IMR-90 (cell line): Measurements from ENCODE around the gene DCUN1D2. TPM values are rescaled to one million over a fixed set of nuclear protein-coding genes. Genes with fewer than 3 reads are reported as not detected.

Experiments used
- ATAC-seq: fragments of 200-7000 bp; cut with Tn5 transposase; 2 replicates; pipeline ENCODE4 v1.9.1; 2020; ENCODE audit warnings: low read depth, mild to moderate bottlenecking, moderate library complexity
- BruUV-seq: library from RNA; stranded (reverse); fragments of 400-500 nt; replicated peaks from 2 replicates; lab custom pipeline; 2021; lab: Mats Ljungman, UMichigan
- CTCF ChIA-PET: fragments of 300-600 bp; formaldehyde crosslinking; extraction: SDS; loops from one replicate; lab custom pipeline; 2021; ENCODE audit warnings: antibody characterized with exemption; lab: Yijun Ruan, JAX
- POLR2A ChIA-PET: fragments of 300-600 bp; sonication (Branson Sonifier 250); formaldehyde crosslinking; loops from one replicate; lab custom pipeline; 2022; ENCODE audit warnings: antibody characterized with exemption; ENCODE audit not compliant: unreplicated experiment; lab: Charles Lee
- DNase-seq: peaks from one replicate; pipeline ENCODE4 v3.0.0; 2013
- H2AFZ ChIP-seq: replicated peaks from 2 replicates; pipeline ENCODE3; 2013; ENCODE audit warnings: low read length, mild to moderate bottlenecking; ENCODE audit not compliant: poor library complexity
- H2AK5ac ChIP-seq: 2 replicates; pipeline ENCODE4 v1.6.1; 2013; ENCODE audit warnings: low read depth, low read length, inconsistent platforms
- H2AK9ac ChIP-seq: replicated peaks from 2 replicates; pipeline ENCODE3; 2013; ENCODE audit warnings: mild to moderate bottlenecking, low read depth, low read length, moderate library complexity; ENCODE audit not compliant: poor library complexity
- H2BK120ac ChIP-seq: 2 replicates; pipeline ENCODE4 v1.6.1; 2013; ENCODE audit warnings: low read depth, low read length, inconsistent platforms
- H2BK15ac ChIP-seq: 3 replicates; pipeline ENCODE4 v1.6.1; 2013; ENCODE audit warnings: low read depth, low read length, inconsistent platforms
- H2BK20ac ChIP-seq: 2 replicates; pipeline ENCODE4 v1.6.1; 2013; ENCODE audit warnings: low read depth, mild to moderate bottlenecking, inconsistent platforms, low read length, moderate library complexity
- H2BK5ac ChIP-seq: 2 replicates; pipeline ENCODE4 v1.6.1; 2013; ENCODE audit warnings: mild to moderate bottlenecking, low read depth, low read length, inconsistent platforms; ENCODE audit not compliant: poor library complexity, severe bottlenecking
- H3K14ac ChIP-seq: replicated peaks from 2 replicates; pipeline ENCODE4 v1.6.1; 2013; ENCODE audit warnings: low read depth, low read length, inconsistent platforms
- H3K18ac ChIP-seq: 2 replicates; pipeline ENCODE4 v1.6.1; 2013; ENCODE audit warnings: low read depth, low read length, control low read depth
- H3K23ac ChIP-seq: 2 replicates; pipeline ENCODE4 v1.6.1; 2013; ENCODE audit warnings: low read depth, low read length, inconsistent platforms
- H3K27ac ChIP-seq: 2 replicates; pipeline ENCODE4 v1.5.1; 2013; ENCODE audit warnings: mild to moderate bottlenecking, control low read depth, low read length; ENCODE audit not compliant: insufficient read depth
- H3K27me3 ChIP-seq: 2 replicates; pipeline ENCODE4 v1.6.1; 2013; ENCODE audit warnings: low read length; ENCODE audit not compliant: control insufficient read depth, insufficient read depth
- H3K36me3 ChIP-seq: 2 replicates; pipeline ENCODE4 v1.6.1; 2013; ENCODE audit warnings: low read length, mixed read lengths; ENCODE audit not compliant: control insufficient read depth, insufficient read depth
- H3K4ac ChIP-seq: 2 replicates; pipeline ENCODE4 v1.6.1; 2013; ENCODE audit warnings: low read depth, low read length, inconsistent platforms
- H3K4me1 ChIP-seq: 2 replicates; pipeline ENCODE4 v1.6.1; 2013; ENCODE audit warnings: low read length, mixed read lengths; ENCODE audit not compliant: control insufficient read depth, insufficient read depth
- H3K4me2 ChIP-seq: 2 replicates; pipeline ENCODE4 v1.6.1; 2013; ENCODE audit warnings: low read depth, mild to moderate bottlenecking, control low read depth, low read length, moderate library complexity
- H3K4me3 ChIP-seq: 2 replicates; pipeline ENCODE4 v1.5.1; 2013; ENCODE audit warnings: low read depth, mild to moderate bottlenecking, control low read depth, low read length, moderate library complexity; ENCODE audit not compliant: insufficient read depth
- H3K56ac ChIP-seq: 2 replicates; pipeline ENCODE4 v1.6.1; 2013; ENCODE audit warnings: low read length, inconsistent platforms; ENCODE audit not compliant: insufficient read depth; ENCODE audit errors: extremely low read depth
- H3K79me1 ChIP-seq, 2 experiments: 2 replicates each; pipeline ENCODE4 v1.6.1; 2013; ENCODE audit warnings: low read length in 2 of 2, inconsistent platforms in 1 of 2, low read depth in 1 of 2
- H3K9ac ChIP-seq: 2 replicates; pipeline ENCODE4 v1.6.1; 2013; ENCODE audit warnings: low read depth, low read length, control low read depth
- H3K9me1 ChIP-seq: 2 replicates; pipeline ENCODE4 v1.6.1; 2013; ENCODE audit warnings: low read length, inconsistent platforms; ENCODE audit not compliant: insufficient read depth
- H3K9me3 ChIP-seq: 2 replicates; pipeline ENCODE4 v1.6.1; 2013; ENCODE audit warnings: low read length; ENCODE audit not compliant: control insufficient read depth, insufficient read depth
- H4K20me1 ChIP-seq: 2 replicates; pipeline ENCODE4 v1.6.1; 2013; ENCODE audit warnings: low read length, inconsistent platforms; ENCODE audit not compliant: insufficient read depth
- H4K5ac ChIP-seq: 2 replicates; pipeline ENCODE4 v1.6.1; 2013; ENCODE audit warnings: mild to moderate bottlenecking, low read depth, low read length, control low read depth
- H4K8ac ChIP-seq, 2 experiments: 2 replicates each; pipeline ENCODE4 v1.6.1; 2013; ENCODE audit warnings: low read depth in 2 of 2, low read length in 2 of 2, control low read depth in 1 of 2, inconsistent platforms in 1 of 2
- H4K91ac ChIP-seq: 2 replicates; pipeline ENCODE4 v1.6.1; 2013; ENCODE audit warnings: low read depth, low read length, inconsistent platforms; ENCODE audit not compliant: insufficient read depth
- BHLHE40 ChIP-seq: fragments of 150-350 bp; IDR thresholded peaks from 2 replicates; pipeline ENCODE4 v1.6.1; 2016; ENCODE audit warnings: mild to moderate bottlenecking, low read depth, low read length
- CHD1 ChIP-seq: IDR thresholded peaks from 2 replicates; pipeline ENCODE4 v1.6.1; 2012; ENCODE audit warnings: low read depth, low read length, improper control_type of control experiment
- FOS ChIP-seq: fragments of 150-350 bp; IDR thresholded peaks from 2 replicates; pipeline ENCODE4 v1.6.1; 2016; ENCODE audit warnings: low read depth, low read length
- MXI1 ChIP-seq: IDR thresholded peaks from 2 replicates; pipeline ENCODE4 v1.6.1; 2012; ENCODE audit warnings: low read depth, mild to moderate bottlenecking, low read length, moderate library complexity, borderline replicate concordance
- NFE2L2 ChIP-seq: fragments of 150-350 bp; IDR thresholded peaks from 2 replicates; pipeline ENCODE4 v1.6.1; 2016; ENCODE audit warnings: low read depth, mild to moderate bottlenecking, low read length
- POLR2A ChIP-seq: IDR thresholded peaks from 2 replicates; pipeline ENCODE4 v1.6.1; 2012; ENCODE audit warnings: mild to moderate bottlenecking, low read depth, low read length
- RAD21 ChIP-seq: IDR thresholded peaks from 2 replicates; pipeline ENCODE4 v1.6.1; 2012; ENCODE audit warnings: low read length, improper control_type of control experiment
- RCOR1 ChIP-seq: IDR thresholded peaks from 2 replicates; pipeline ENCODE4 v1.6.1; 2012; ENCODE audit warnings: mild to moderate bottlenecking, low read length, improper control_type of control experiment; ENCODE audit not compliant: insufficient replicate concordance
- SMC3 ChIP-seq: fragments of 150-350 bp; IDR thresholded peaks from 2 replicates; pipeline ENCODE4 v1.6.1; 2016; ENCODE audit warnings: low read depth, mild to moderate bottlenecking, antibody characterized with exemption, low read length, moderate library complexity
- WGBS, 2 experiments: methylation state at CpG; one replicate each; pipeline versions ENCODE4 v1.1.5 to v1.1.7; 2013; ENCODE audit warnings: missing lambda C conversion rate in 2 of 2; ENCODE audit not compliant: insufficient read length in 1 of 2; ENCODE audit errors: extremely low coverage in 2 of 2; 5-methylcytosine and 5-hydroxymethylcytosine counted together
- dilution Hi-C: fragments of 300-500 bp; cut with HindIII; formaldehyde crosslinking; loops from one replicate; pipeline ENCODE4 v1.14.3; 2018; ENCODE audit warnings: low sequenced_read_pairs; ENCODE audit not compliant: unreplicated experiment
- in situ Hi-C: fragments of 300-500 bp; cut with MboI; formaldehyde crosslinking; loops from 3 replicates; pipeline ENCODE4 v1.14.3; 2019; ENCODE audit warnings: low sequenced_read_pairs, inconsistent platforms, mixed read lengths
- intact Hi-C: fragments of 100-400 bp; cut with micrococcal nuclease; formaldehyde crosslinking; loops from 2 replicates; pipeline ENCODE4 v1.10.0; 2022
- polyA plus RNA-seq, 3 experiments: library from polyadenylated mRNA; depleted of rRNA; stranded (reverse); fragments of >200 nt; gene quantifications; 2 replicates each; pipeline ENCODE4 v1.2.3, GENCODE V29; 2012; ENCODE audit warnings: low replicate concordance in 1 of 3
- total RNA-seq: library from RNA; depleted of rRNA; stranded (reverse); fragments of >200 nt; gene quantifications from 2 replicates; pipeline ENCODE4 v1.2.3, GENCODE V29; 2012
- TF ChIP-seq, protein P1 (sequence below): fragments of 150-350 bp; IDR thresholded peaks from 2 replicates; pipeline ENCODE4 v1.6.1; 2017; ENCODE audit warnings: mild to moderate bottlenecking, antibody characterized with exemption, low read length, low read depth
- TF ChIP-seq, protein P2 (sequence below): fragments of 150-350 bp; IDR thresholded peaks from 2 replicates; pipeline ENCODE4 v1.6.1; 2016; ENCODE audit warnings: low read depth, mild to moderate bottlenecking, low read length, moderate library complexity, borderline replicate concordance
- TF ChIP-seq, protein P3 (sequence below): conservative IDR thresholded peaks from 2 replicates; pipeline ENCODE4 v1.5.1; 2012; ENCODE audit warnings: mild to moderate bottlenecking, low read depth, low read length, improper control_type of control experiment

DCUN1D2 gene
- total and polyA plus RNA-seq, 2 of the 4 experiments (the other 2 are of a cell fraction): 8.1 to 11.5 TPM

DNA sequence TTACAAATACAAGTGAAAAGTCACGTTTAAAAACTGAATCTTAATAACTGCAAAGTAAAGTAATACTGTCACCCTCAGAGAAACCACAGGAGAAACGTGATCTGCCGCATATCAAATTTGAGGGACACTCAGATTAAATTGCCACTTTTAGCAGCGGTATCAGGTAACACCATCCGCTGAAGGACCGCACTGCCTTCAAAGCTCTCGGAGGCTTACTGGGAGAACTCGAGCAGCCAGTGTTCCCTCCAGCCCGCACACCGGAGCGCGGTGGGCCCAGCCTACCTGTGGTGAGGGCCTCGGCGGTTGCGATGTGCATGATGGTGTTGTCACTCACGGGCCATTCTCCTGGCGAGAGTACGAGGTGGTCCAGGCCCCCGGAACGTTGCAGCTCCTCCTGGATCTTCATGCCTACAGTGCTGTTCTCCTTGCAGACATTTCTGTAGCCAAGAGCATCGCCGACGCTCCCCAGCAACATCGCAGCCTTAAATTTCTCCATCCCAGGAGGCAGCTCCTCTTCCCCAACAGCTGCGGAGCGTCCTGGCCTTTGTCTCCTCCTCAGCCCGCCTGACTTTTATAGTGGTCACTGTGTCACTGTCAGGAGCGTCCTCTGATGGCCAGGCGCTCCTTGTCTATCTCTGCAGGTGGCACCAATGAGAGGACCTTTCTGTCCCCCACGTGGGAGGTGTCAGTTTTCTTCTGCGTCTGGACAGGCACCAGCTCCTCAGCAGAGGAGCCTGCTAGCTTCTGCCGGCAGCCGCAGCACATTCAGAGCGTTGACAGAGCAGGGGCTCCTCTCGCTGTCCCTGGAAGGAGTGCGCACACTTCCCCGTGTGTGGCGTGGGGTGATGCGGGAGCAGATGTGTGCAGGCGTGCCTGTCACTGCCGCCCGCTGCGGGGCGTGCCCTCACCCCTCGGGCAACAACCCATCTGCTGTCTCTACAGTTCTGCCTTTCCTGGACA, 37.3 kb downstream of the DCUN1D2 start, which contains the start of gene ADPRHL1 (continued):
- no peak for TF ChIP-seq BHLHE40

DNA sequence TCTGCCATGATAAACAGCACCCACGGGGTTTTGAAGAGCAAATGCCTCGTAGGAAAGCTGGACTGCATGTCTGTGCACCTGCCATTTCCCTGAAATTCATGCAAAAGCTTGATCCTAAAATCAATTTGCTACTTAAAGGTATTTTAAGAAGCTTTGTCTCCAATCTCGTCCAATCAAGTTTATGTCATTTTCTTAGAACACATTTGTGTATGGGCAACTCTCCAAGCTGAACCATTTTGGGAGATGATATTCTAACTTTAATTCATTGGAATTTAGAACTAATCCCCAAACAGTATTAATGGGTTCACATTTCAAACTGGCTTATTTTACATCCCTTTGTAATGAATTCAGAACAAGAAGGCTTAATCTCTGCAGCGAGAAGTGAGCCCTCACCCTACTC, 38.0 kb downstream of the DCUN1D2 start:
- no peak overlapping the region for H3K23ac ChIP-seq
- H3K4ac ChIP-seq: no peak overlapping the region
- no peaks in the 10 kb centered on the region for H3K27me3 ChIP-seq
- no peaks in the 10 kb centered on the region for H3K9me1 ChIP-seq
- H2BK15ac ChIP-seq: no peak overlapping the region
- no peak overlapping the region for H3K14ac ChIP-seq
- dilution Hi-C loops (no loop called here), in situ Hi-C loops (no loop called here), intact Hi-C loops (no loop called here)
- H3K79me1 ChIP-seq: peaks cover 0 to 1% of the 10 kb centered on the region in 2 experiments; a peak in 1 of 4 replicates
- TF ChIP-seq, protein P1, sequence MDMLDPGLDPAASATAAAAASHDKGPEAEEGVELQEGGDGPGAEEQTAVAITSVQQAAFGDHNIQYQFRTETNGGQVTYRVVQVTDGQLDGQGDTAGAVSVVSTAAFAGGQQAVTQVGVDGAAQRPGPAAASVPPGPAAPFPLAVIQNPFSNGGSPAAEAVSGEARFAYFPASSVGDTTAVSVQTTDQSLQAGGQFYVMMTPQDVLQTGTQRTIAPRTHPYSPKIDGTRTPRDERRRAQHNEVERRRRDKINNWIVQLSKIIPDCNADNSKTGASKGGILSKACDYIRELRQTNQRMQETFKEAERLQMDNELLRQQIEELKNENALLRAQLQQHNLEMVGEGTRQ: no peak
- TF ChIP-seq RAD21 (no peak), CHD1 (no peak), MXI1 (no peak), POLR2A (no peak), RCOR1 (no peak), SMC3 (no peak), NFE2L2 (no peak), FOS (no peak), BHLHE40 (no peak)
- TF ChIP-seq, protein P2, sequence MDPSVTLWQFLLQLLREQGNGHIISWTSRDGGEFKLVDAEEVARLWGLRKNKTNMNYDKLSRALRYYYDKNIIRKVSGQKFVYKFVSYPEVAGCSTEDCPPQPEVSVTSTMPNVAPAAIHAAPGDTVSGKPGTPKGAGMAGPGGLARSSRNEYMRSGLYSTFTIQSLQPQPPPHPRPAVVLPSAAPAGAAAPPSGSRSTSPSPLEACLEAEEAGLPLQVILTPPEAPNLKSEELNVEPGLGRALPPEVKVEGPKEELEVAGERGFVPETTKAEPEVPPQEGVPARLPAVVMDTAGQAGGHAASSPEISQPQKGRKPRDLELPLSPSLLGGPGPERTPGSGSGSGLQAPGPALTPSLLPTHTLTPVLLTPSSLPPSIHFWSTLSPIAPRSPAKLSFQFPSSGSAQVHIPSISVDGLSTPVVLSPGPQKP: no peak
- TF ChIP-seq, protein P3, sequence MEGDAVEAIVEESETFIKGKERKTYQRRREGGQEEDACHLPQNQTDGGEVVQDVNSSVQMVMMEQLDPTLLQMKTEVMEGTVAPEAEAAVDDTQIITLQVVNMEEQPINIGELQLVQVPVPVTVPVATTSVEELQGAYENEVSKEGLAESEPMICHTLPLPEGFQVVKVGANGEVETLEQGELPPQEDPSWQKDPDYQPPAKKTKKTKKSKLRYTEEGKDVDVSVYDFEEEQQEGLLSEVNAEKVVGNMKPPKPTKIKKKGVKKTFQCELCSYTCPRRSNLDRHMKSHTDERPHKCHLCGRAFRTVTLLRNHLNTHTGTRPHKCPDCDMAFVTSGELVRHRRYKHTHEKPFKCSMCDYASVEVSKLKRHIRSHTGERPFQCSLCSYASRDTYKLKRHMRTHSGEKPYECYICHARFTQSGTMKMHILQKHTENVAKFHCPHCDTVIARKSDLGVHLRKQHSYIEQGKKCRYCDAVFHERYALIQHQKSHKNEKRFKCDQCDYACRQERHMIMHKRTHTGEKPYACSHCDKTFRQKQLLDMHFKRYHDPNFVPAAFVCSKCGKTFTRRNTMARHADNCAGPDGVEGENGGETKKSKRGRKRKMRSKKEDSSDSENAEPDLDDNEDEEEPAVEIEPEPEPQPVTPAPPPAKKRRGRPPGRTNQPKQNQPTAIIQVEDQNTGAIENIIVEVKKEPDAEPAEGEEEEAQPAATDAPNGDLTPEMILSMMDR: no peak
- H3K56ac ChIP-seq: no peak overlapping the region
- no peak overlapping the region for H4K8ac ChIP-seq
- no peak overlapping the region for H2AFZ ChIP-seq
- peaks cover 26% of the 10 kb centered on the region; the same call in 1 of the 2 replicates for H3K36me3 ChIP-seq
- H2BK5ac ChIP-seq: no peak overlapping the region
- DNase-seq (no peak), ATAC-seq (no peak)
- no peak overlapping the region for H3K27ac ChIP-seq
- POLR2A ChIA-PET: no interaction called here
- no peak overlapping the region for H4K5ac ChIP-seq
- BruUV-seq: no TSS peak
- no peak overlapping the region for H3K4me2 ChIP-seq
- no peaks in the 10 kb centered on the region for H3K9me3 ChIP-seq
- no peaks in the 10 kb centered on the region for H4K20me1 ChIP-seq
- no peaks in the 10 kb centered on the region for H3K4me1 ChIP-seq
- 100% methylated on average over 1 of the region's 4 CpGs; no CpG with 5 or more reads in 1 of the 2 experiments for WGBS, 2 experiments
- H2BK120ac ChIP-seq: no peak overlapping the region
- no peak overlapping the region for H3K18ac ChIP-seq
- H2BK20ac ChIP-seq: no peak overlapping the region
- H3K4me3 ChIP-seq: no peak overlapping the region
- H2AK5ac ChIP-seq: no peak overlapping the region
- no peak overlapping the region for H2AK9ac ChIP-seq
- CTCF ChIA-PET: no interaction called here
- H4K91ac ChIP-seq: no peak overlapping the region
- no peak overlapping the region for H3K9ac ChIP-seq
